GM19238 (cell line): Measurements from ENCODE around the gene SF1.

Experiments used
- DNase-seq: peaks from one replicate; pipeline ENCODE4 v3.0.0; 2011; ENCODE audit warnings: low spot score; ENCODE audit not compliant: insufficient read length

The SF1 gene

DNA sequence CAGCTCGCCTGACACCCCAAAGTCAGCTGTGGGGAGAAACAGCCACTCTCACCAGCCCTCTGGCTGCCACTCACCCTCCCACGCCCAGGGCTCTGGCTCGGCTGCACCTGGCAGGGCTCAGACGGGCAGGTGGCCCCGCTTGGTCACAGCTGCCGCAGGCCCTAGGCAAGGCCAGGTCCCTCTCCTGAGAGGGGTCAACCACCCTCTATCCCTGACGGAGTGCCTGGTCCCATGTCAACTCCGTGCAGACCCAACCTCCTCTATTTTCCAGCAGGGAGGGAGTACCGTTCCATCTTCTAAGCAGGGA, 22.8 kb upstream of the SF1 start:
- DNase-seq: no peak

DNA sequence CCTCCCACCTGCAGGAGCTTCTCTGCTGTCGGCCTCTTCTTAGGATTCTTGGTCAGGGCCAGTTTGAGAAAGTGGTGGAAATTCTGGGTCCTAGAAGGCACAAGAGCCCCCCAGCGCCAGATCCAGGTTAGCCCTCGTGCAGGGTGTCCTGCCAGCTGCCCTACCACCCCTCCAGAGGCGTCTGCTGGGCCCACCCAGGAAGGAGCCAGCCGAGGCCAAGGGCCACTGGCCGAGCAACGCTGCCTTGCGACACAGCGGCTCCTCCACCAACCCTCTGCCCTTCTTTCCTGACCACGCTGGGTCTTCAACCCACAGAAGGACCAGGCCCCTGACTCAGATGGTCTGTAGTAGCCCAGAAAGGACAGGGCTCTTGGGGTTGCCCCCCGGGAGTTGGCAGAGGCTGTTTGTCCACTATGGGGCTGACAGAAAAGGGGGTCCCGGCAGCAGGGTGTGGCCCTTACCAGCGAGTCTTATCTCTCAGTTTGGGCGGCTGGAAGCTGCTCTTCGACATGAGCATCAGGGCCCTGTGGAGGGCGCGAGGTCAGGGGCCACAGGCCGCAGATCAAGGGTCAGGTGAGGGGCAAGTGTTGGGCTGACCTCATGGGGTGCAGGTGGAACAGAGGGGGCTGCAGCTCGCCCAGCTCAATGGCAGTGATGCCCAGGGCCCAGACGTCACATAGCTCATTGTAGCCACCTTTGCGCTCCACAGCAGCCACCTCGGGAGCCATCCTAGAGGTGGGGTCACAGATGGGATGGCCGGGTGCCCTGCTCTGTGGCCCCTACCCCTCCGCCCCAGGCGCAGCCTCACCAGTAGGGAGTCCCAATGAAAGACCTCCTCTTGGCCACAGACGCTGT, 22.2 kb upstream of the SF1 start:
- no peak for DNase-seq

DNA sequence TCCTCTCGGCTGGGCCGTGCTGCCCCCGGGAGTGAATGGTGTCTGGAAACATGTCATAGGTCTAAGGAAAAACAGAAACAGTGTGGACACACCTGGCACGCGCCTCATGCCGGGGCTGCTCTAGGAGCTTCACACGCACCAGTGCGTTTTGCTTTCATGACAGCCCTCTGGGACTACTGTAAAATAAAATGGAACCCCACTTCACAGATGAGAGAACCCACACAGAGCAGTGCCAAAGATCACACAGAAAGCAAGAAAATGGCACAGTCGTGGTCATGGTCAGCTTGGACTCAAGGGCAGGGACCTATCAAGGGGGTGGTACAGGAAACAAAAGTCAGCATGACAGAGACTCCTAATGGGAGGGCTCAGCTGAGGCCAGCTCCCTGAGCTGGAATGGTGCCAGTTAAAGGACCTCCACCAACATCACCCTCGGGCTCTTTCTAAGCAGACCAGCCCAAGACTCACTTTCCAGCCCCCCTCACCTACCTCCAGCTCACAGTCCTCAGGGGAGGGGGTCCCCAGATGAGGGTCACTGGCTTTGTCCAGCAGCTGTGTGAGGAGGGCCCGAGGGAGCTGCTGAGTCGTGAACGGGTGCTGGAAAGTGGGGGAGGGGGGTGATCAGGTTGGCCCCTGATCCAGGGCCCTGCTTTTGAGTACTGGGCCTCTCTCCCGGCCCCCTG, 21.4 kb upstream of the SF1 start:
- DNase-seq: peak; percentile 50

DNA sequence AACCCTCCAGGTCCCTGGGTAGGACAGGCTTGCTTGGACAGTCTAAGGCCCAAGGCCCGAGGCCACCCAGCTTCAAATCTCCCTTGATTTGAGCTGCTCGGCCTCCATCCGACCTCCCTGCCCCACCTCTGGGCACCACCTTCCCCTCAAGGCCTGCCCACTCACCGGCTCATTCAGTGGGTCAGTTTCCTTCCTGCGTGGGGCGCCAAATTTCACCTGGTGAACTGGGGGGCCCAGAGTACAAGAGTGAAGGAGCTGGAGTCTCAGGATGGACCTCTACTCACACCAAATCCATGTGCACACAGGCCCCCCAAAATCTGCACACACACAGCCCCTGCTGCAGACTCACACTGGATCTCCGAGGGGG, 20.9 kb upstream of the SF1 start:
- no peak for DNase-seq

DNA sequence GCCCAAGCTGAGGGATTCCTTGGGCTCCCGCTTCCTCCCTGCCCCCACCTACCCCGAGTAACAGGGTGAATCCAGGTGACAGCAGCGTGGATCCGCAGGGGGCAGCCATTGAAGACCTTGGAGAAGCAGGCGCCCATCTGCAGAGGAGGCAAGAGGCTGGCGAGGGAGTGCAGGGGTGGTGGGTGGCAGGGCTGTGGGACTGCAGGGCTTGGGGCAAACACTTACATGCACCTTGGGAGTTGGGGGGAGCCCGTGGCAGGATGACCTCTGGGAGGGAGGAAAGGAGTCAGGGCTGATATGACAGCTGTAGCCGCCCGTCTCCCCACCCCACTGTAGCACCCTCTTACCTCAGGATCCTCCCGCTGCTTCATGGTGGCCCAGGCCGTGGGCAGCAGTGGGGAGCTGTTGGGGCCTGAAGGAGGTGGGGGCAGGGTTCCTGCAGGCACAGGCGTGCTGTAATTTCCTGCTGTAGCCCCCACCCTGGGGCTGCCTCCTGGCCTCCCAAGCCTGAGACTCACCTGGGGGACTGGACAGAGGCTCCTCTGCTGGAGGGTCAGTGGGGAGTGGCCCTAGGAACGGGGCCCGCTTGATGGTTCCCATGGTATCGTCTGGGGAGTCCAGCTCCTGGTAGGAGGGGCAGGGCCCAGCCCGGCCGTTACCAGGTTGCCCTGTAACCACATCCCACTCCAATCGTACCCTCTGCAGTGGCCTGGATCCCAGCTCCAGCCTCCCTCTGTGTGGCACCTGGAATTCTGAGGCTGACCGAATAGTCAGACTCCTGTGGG, 18.6 kb upstream of the SF1 start:
- no peak for DNase-seq

DNA sequence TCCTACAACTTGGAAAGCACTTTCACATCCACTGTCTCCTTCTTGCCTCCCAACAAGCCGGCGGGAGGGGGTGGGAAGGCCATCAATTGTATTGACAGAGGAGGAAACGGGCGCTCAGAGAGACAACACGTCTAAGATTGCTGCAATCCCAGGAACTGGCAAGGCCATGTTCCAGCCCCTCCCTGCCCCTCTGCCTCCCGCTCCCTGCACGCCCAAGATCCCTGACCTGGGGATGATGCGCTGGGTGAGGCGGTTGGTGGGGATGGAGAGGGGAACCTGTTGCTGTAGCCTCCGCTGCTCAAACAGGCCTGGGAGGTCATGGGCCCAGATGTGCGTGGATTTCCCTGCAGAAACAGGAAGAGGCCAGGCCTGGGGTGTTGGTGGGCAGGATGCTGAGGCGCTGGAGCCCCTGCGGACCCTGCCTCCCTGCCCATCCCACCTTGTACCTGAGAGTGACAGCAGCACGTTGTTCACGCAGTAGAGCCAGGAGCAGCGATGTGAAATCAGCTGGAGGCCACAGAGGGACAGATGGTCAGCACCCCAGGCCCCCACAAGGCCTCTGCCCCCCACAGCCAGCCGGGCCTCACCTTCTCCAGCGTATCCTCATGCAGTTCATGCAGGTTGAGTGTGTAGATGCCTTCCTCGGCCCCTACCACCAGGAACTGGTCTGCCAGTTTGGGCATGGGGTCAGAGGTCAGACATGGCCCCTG, 17.9 kb upstream of the SF1 start:
- DNase-seq: no peak

DNA sequence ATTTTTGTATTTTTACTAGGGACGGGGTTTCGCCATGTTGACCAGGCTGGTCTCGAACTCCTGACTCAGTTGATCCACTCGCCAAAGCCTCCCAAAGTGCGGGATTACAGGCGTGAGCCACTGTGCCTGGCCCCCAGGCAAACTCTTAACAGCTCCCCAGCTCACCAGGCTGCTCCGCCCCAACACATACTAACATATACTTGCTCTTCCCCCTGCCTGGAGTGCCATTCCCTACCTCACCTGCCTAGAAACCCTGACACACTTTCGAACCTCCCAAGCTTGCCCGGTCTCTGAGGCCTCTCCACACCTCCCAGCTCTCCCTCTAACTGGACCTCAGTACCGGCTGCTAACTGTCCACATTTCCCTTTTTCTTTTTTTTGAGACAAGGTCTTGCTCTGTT, 16.2 kb upstream of the SF1 start:
- no peak for DNase-seq

DNA sequence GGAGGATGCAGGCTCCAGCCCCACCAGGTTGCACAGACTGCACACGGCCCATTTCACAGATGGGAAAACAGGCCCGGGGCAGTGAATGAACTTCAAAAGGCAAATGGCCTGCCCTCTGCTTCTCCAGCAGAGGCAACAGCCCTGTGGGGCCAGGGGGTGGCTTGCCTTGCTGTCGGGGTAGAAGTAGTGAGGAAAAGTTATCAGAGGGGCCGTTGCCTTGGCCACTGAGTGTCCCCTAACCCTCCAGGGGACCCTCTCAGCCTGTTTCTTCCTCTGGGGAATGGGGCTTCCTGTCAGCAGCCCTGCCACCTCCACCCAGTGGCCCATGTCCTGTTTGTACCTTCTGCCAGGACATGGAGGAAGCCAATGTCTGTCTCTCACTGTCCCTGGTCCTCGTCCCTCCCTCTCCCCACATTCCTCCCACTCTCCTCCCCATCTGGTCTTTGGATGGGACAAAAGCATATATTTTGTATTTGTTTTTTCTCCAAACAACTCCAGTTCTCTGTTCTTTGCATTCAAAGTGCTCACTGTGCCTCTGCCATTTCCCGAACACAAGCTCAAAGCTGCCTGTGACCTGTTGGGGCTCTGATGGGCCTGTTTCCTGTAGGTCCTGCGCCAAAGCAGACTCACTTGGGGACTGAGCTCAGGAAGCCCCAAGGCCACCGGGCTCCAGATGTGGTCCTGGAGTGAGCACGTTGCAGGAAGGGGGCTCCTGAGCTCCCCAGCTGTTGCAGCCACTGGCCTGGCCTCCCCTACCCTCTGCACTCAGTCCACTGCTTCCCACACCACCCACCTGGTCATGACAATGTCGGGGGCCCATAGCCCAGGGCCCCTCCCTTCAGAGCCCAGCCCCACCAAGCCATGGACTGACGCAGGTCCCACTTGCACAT, 15.2 kb upstream of the SF1 start:
- no peak for DNase-seq

DNA sequence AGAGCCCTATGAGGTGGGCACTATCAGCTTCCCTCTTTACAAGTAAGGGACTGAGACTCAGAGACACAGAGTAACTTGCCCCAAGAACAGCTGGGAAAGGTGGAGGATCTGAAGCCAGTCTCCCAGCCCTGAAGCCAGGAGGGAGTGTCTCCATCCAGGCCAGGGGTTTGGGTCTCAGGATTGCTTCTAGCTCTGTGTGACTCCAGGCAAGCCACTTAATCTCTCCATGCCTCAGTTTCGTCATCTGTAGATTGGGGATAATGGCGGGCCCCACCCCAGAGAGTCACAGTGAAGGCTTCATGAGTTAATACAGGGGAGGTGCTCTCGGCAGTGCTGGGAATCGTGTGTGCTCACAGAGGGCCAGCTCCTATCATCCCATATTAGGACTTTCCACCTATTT, 14.1 kb upstream of the SF1 start:
- no peak for DNase-seq

DNA sequence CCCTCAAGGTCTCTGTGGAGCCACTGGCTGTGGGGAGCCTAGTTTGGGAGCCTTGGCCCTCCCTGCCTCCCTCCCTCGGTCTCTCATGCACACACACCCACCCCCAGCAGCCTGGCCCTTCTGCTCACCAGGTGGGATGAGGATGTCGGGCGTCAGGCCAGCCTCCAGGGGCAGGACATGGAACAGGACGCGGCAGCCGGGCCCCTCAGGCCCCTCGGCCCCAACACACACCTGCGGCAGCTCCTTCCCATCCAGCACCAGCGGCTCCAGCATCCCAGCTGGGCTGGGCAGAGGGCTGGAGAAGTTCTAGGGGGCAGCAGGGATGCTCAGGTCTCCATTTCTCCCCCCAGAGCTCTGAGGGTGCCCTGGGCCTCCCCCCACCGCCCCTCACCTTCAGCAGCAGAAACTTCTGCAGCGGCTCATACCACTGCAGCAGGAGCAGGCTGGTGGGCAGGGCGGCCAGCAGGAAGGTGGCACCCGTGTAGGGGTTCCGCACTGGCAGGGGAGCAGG, 13.5 kb upstream of the SF1 start:
- no peak for DNase-seq

DNA sequence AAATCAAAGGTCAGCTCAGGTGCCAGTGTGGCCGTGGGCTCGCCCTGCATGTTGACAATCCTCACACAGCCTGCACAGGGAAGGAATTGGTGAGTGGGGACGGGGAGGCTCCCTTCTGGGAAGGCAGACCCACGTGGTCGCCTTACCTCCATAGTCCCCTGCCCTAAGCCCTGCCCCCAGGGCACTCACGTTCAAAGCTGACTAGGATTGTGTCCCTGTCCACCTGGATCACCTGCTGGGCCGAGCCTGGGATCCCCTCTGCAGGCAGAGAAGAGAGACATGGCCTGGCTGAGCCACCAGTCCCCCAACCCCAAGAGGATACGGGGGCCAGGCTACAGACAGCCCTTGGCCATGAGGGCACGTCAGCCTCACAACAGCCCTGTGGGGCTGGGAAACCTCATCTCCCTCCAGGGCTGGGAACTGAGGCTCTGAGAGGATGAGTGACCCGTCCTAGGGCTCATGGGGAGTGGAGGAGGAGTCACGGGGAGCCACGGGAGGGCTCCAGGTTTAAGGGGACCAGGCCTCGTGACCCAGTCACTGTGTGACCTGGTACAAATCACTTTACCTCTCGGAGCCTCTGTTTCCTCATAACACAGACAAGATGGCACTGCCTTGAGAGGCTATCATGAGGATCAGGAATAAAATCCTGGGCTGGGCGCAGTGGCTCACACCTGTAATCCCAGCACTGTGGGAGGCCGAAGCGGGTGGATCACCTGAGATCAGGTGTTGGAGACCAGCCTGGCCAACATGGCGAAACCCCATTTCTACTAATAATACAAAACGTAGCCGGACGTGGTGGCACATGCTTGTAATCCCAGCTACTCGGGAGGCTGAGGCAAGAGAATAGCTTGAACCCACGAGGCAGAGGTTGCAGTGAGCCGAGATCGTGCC, 12.1 kb upstream of the SF1 start:
- no peak for DNase-seq

DNA sequence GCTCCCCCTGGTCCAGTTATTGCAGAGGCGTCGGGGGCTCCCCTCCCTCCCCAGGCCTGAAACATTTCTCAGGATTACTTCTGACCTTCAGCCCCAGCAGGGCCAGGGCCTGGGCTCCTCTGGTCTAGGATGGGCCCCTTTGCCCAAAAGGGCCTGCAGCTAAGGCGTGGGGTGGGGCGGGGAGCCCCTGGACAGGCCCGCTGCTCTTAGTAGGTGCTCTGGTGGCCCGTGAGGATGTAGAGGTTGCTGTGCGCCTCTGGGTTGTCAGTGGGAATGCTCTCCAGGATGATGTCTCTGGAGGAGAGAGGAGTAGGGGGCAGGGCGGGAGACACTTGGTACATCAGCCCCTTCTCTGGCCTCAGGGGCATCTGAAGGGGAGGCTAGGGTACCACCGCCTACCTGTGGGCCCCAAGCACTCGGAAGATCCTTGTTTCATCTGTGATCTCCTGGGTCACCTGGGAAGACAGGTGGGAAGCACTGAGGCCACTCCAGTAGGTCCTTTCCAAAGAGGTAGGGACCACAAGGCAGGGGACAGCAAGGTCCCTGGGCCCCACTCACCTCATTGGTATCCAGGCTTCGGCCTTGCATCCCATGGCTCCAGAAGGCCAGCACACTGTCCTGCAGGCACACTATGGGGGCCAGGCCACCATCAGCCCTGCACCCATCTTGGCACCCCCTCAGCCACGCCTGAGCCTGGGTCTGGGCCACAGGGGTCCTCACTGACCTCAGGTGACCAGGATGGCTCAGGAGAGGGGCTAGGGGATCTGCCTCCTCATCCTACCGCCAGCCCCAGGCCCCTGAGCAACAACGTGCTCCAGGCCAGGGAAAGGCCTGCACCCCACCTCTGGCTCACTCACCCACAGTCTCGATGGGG, 11.2 kb upstream of the SF1 start:
- DNase-seq: no peak

DNA sequence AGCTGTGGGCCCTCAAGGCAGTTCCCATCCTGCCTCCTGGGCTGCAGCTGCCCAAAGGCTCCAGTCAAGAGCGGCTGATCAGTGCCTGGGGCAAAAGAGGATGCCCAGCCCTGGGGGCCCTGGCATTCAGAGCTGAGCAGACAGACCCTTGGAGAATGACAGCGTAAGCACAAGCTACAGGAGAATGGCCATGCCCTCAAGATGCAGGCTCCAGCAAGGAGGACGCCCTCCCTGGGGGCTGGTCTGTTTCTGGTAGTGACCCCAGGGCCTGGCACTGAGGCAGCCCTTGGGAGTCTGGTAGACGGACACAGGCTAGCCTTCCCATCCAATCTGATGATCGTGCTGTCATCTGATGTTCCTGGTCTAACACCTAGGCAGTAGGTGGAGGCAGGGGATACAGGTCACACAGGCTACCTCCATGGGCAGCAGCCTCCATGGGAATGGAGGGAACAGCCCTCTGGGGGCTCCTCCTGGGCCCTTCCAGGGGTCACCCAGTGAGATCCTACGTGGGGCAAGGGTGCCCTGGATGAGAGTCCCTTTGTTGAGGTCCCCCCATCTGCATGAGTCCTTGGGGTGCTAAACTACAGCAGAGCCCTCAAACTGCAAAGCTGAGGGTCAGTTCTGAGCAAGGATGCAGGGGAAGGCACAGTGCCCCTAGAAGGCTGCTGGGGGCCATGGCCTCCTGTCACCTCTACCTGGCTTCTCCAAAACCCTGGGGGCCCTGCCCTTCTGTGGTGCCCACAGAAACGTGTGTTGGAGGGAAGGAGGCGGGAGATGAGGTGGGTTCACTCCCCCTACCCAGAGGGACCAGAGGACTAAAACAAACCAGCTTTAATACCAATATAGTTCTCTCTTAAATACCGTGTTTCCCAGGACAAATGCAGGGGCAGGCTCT, 10.2 kb upstream of the SF1 start:
- DNase-seq: no peak

DNA sequence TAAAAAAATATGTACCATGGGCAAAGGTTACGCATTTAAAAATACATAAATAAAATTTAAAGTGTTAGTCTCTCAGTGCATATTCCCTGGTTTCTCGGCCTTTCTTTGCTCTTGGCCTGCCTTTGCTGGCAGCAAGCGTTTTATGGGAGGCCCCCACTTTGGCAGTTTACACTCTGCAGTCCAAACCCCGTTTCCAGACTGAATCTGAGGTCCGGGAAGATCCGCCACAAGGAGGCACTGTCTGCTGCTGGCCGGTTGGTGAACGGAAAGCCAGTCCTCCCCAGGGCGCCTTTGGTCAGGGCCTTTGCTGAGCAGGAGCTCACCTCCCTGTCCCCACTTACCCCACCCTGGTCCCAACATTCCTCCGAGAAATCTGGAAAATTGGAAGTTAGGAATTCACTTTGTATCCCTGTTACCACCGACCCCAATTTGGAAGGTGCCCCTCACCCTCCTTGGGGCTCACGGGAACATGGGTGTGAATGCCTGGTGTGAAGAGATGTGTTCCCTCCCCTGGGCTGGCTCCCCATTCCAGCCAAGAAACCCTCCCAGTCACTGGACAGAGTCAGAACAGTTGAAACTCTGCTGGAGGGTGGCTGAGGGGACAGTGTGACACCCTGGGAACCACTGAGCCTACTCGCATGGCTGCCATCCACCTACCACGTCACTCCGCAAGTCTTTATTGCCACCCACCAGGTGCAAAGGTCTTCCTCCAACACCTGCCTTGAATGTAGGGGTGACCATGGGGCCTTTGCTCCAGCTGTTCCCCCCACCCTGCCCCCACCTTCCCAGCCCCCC, 9.4 kb upstream of the SF1 start:
- peak; percentile 76 for DNase-seq

DNA sequence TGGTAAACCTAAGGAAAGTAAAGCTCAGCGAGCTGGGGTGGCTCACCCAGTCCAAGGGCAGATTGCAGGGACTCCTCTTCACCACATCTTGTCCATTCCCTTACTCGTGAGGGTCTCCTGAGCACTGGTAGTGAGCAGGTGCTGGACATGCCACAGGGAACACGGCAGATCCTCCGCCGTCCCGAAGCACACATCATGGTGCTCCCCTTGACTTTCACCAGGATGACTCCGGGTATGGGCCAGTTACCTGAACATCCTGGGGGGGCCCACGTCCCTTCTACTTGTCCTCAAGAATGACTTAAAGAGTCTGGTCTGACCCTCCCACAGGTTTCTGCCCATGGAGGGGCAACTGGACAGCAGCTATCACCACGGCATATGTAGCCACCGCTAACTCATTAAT, 8.0 kb upstream of the SF1 start:
- no peak for DNase-seq

DNA sequence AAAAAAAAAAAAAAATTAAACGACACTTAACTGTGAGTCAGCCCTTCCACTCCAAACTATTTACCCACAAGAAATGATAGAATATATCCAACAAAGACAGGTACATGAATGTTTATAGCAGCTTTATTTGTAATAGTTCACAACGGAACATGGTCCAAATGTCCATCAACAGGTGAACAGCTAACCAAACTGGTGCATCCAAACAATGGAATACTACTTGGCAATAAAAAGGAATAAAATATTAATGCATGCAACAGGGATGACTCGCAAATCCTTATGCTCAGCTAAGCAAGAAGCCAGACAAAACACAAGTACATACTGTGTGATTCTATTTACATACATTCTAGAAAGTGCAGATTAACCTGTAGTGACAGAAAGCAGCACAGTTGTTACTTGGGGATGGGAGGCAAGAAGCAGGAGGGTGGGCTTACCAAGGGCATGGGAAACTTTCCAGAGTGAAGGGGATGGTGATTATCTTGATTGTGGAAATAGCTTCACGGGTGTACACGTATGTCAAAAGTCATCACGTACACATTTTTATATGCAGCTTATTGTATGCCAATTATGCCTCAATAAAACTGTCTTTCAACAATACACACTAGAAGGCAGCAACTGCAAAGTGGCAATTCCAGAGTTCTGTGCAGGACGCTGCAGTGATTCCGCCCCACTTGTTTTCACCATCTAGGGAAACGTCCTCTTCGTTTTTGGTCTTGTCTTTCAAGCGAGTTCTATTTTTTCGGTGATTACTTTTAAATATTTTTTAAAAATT, 6.7 kb upstream of the SF1 start:
- DNase-seq: no peak
